ENCODE data around the gene PTTG1IP2.

DNA sequence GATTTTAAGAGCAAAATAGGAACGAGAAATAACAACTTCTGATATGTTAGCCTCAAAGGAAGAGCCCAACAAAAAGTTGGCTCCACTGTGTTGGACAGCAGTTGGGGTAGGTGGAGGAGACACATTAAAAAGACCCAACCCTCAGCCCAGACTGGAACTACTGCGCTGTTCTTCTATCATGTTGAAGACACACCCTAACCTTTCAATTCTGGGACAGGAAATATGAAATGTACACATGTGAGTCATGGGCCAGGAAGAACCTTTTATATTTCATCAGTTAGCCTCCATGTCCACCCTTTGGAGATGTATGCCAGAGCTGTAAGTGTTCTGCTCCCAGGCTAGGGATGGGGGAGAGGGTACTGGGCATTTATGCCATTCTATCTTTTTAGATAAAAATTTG lies 44.1 kb upstream of the PTTG1IP2 start:
- TF ChIP-seq POLR2AphosphoS5 (IDR thresholded peaks at IDR 0.05): no peak
- TF ChIP-seq POLR2A (IDR thresholded peaks at IDR 0.05): no peak
- TF ChIP-seq, protein P1, sequence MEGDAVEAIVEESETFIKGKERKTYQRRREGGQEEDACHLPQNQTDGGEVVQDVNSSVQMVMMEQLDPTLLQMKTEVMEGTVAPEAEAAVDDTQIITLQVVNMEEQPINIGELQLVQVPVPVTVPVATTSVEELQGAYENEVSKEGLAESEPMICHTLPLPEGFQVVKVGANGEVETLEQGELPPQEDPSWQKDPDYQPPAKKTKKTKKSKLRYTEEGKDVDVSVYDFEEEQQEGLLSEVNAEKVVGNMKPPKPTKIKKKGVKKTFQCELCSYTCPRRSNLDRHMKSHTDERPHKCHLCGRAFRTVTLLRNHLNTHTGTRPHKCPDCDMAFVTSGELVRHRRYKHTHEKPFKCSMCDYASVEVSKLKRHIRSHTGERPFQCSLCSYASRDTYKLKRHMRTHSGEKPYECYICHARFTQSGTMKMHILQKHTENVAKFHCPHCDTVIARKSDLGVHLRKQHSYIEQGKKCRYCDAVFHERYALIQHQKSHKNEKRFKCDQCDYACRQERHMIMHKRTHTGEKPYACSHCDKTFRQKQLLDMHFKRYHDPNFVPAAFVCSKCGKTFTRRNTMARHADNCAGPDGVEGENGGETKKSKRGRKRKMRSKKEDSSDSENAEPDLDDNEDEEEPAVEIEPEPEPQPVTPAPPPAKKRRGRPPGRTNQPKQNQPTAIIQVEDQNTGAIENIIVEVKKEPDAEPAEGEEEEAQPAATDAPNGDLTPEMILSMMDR (IDR thresholded peaks at IDR 0.05): no peak
